Liver (tissue), 9 donors: ENCODE results near the gene PLCXD3. TPM values are rescaled to one million over a fixed set of nuclear protein-coding genes. Genes with fewer than 3 reads are reported as not detected.

Experiments used
- DNase-seq: peaks from one replicate; pipeline ENCODE4 v3.0.0-alpha.2; 2017; ENCODE audit warnings: low spot score
- H3K27ac ChIP-seq, 2 donors: one replicate each; pipeline ENCODE4 v1.7.0; 2013; ENCODE audit warnings: inconsistent platforms in 2 of 2, low read length in 2 of 2, control low read depth in 1 of 2, low read depth in 1 of 2, mild to moderate bottlenecking in 1 of 2
- H3K27me3 ChIP-seq, 4 donors: one replicate each; pipeline versions ENCODE4 v1.6.1 to v1.7.0; 2013; ENCODE audit warnings: low read length in 3 of 4, inconsistent platforms in 1 of 4, mild to moderate bottlenecking in 1 of 4, moderate library complexity in 1 of 4; ENCODE audit not compliant: control insufficient read depth in 4 of 4, insufficient read depth in 4 of 4
- H3K36me3 ChIP-seq, 4 donors: one replicate each; pipeline versions ENCODE4 v1.6.1 to v1.7.0; 2013; ENCODE audit warnings: low read length in 3 of 4, mild to moderate bottlenecking in 3 of 4, low read depth in 1 of 4, moderate library complexity in 1 of 4; ENCODE audit not compliant: control insufficient read depth in 4 of 4, insufficient read depth in 3 of 4
- H3K4me1 ChIP-seq, 4 donors: one replicate each; pipeline versions ENCODE4 v1.6.1 to v1.7.0; 2013; ENCODE audit warnings: low read length in 3 of 4, mild to moderate bottlenecking in 3 of 4, moderate library complexity in 1 of 4; ENCODE audit not compliant: control insufficient read depth in 4 of 4, insufficient read depth in 4 of 4
- H3K4me3 ChIP-seq, 3 donors: one replicate each; pipeline versions ENCODE4 v1.6.1 to v1.7.0; 2013; ENCODE audit warnings: low read length in 3 of 3, control low read depth in 1 of 3, low read depth in 1 of 3, mild to moderate bottlenecking in 1 of 3
- H3K9ac ChIP-seq, 2 donors: one replicate each; pipeline ENCODE4 v1.7.0; 2013; ENCODE audit warnings: low read length in 2 of 2, mild to moderate bottlenecking in 2 of 2, moderate library complexity in 2 of 2, control low read depth in 1 of 2, low read depth in 1 of 2
- H3K9me3 ChIP-seq, 4 donors: one replicate each; pipeline versions ENCODE4 v1.6.1 to v1.7.0; 2013; ENCODE audit warnings: low read length in 3 of 4; ENCODE audit not compliant: control insufficient read depth in 4 of 4
- ATF3 ChIP-seq: IDR thresholded peaks from 2 replicates; pipeline ENCODE4 v1.6.1; 2016; ENCODE audit warnings: antibody characterized with exemption
- CTCF ChIP-seq: fragments of 150-350 bp; IDR thresholded peaks from 2 replicates; pipeline ENCODE4 v1.5.1; 2017; ENCODE audit warnings: improper control_type of control experiment, low read depth, low read length; ENCODE audit not compliant: missing input control
- EGR1 ChIP-seq, 2 donors: IDR thresholded peaks; 2 replicates each; pipeline ENCODE4 v1.6.1; 2016 to 2018; ENCODE audit warnings: antibody characterized with exemption in 2 of 2, low read depth in 2 of 2
- FOXA1 ChIP-seq: IDR thresholded peaks from 2 replicates; pipeline ENCODE4 v1.6.1; 2016; ENCODE audit warnings: antibody characterized with exemption
- FOXA2 ChIP-seq: IDR thresholded peaks from 2 replicates; pipeline ENCODE4 v1.6.1; 2016; ENCODE audit warnings: antibody characterized with exemption
- GABPA ChIP-seq, 2 donors: IDR thresholded peaks in 1 of 2; conservative IDR thresholded peaks in 1 of 2; 2 replicates each; pipeline ENCODE4 v1.6.1; 2016; ENCODE audit warnings: antibody characterized with exemption in 2 of 2, mild to moderate bottlenecking in 1 of 2, moderate library complexity in 1 of 2
- HNF4A ChIP-seq, 2 donors: conservative IDR thresholded peaks; 2 replicates each; pipeline ENCODE4 v1.6.1; 2016; ENCODE audit warnings: antibody characterized with exemption in 2 of 2, mild to moderate bottlenecking in 2 of 2
- HNF4G ChIP-seq: IDR thresholded peaks from 2 replicates; pipeline ENCODE4 v1.6.1; 2016; ENCODE audit warnings: antibody characterized with exemption
- JUND ChIP-seq, 2 donors: IDR thresholded peaks; 2 replicates each; pipeline ENCODE4 v1.6.1; 2016; ENCODE audit warnings: antibody characterized with exemption in 2 of 2
- MAX ChIP-seq: IDR thresholded peaks from 2 replicates; pipeline ENCODE4 v1.6.1; 2016; ENCODE audit warnings: antibody characterized with exemption
- NR2F2 ChIP-seq: IDR thresholded peaks from 2 replicates; pipeline ENCODE4 v1.6.1; 2016; ENCODE audit warnings: antibody characterized with exemption
- RAD21 ChIP-seq, 2 donors: IDR thresholded peaks; 2 replicates each; pipeline ENCODE4 v1.6.1; 2016; ENCODE audit warnings: antibody characterized with exemption in 2 of 2, mild to moderate bottlenecking in 2 of 2
- REST ChIP-seq: IDR thresholded peaks from 2 replicates; pipeline ENCODE4 v1.6.1; 2016; ENCODE audit warnings: antibody characterized with exemption, mild to moderate bottlenecking
- RXRA ChIP-seq, 2 donors: IDR thresholded peaks; 2 replicates each; pipeline ENCODE4 v1.6.1; 2017 to 2018; ENCODE audit warnings: antibody characterized with exemption in 2 of 2, mild to moderate bottlenecking in 1 of 2
- SP1 ChIP-seq: IDR thresholded peaks from 2 replicates; pipeline ENCODE4 v1.6.1; 2018; ENCODE audit warnings: antibody characterized with exemption, mild to moderate bottlenecking
- TAF1 ChIP-seq: conservative IDR thresholded peaks from 2 replicates; pipeline ENCODE4 v1.6.1; 2016; ENCODE audit warnings: antibody characterized with exemption, mild to moderate bottlenecking
- YY1 ChIP-seq: IDR thresholded peaks from 2 replicates; pipeline ENCODE4 v1.6.1; 2016; ENCODE audit warnings: antibody characterized with exemption, mild to moderate bottlenecking
- ZBTB33 ChIP-seq: IDR thresholded peaks from 2 replicates; pipeline ENCODE4 v1.6.1; 2016; ENCODE audit warnings: antibody characterized with exemption
- WGBS: extraction: QIAGEN DNeasy Blood & Tissue Kit; methylation state at CpG from one replicate; pipeline ENCODE4 v1.1.7; 2013; 5-methylcytosine and 5-hydroxymethylcytosine counted together
- polyA plus RNA-seq, 2 donors: library from polyadenylated mRNA; stranded (reverse) in 1 of 2; unstranded in 1 of 2; fragments of 200-250 nt in 1 of 2; fragments of >200 nt in 1 of 2; fragmentation: Nextera tagmentation in 1 of 2; extraction: Ambion mirVana in 1 of 2; gene quantifications; one replicate each; pipeline versions ENCODE4 v1.2.1 to v1.2.3, GENCODE V29; 2013 to 2015
- total RNA-seq, 2 donors: library from RNA; depleted of rRNA; stranded (reverse); fragments of >200 nt; gene quantifications; one replicate each; pipeline ENCODE4 v1.2.3, GENCODE V29; 2014
- donor health status: healthy.
- donor health status: healthy.
- donor health status: healthy.
- donor health status: healthy.
- donor health status: healthy.

PLCXD3 gene
- total and polyA plus RNA-seq, 4 donors = 0.05 to 2.4 (median 0.58) TPM

- Histone ChIP-seq H3K9me3 (no peaks in the 10 kb centered on the region), H3K4me1 (peaks cover 2 to 11% (median 8%) of the 10 kb centered on the region in 4 donors), H3K4me3 (peak overlapping the region in 2 of 3 donors; percentile 1 to 43), H3K27me3 (peaks cover 0 to 10% (median 2%) of the 10 kb centered on the region in 4 donors), H3K36me3 (no peaks in the 10 kb centered on the region), H3K27ac (no peak overlapping the region), H3K9ac (no peak overlapping the region)
- TF ChIP-seq EGR1 (IDR thresholded peaks at IDR 0.05; ENCODE audit: low read depth in 2 of 2) (no peak), ZBTB33 (no peak), TAF1 (no peak), NR2F2 (no peak), MAX (no peak), JUND (IDR thresholded peaks at IDR 0.05) (no peak), RAD21 (IDR thresholded peaks at IDR 0.05) (no peak), FOXA1 (no peak), SP1 (no peak), ATF3 (no peak), REST (no peak), CTCF (no peak), FOXA2 (no peak), GABPA (IDR thresholded peaks at IDR 0.05 in 1 of 2, conservative IDR thresholded peaks at IDR 0.05 in 1 of 2) (no peak), HNF4A (conservative IDR thresholded peaks at IDR 0.05) (no peak), HNF4G (no peak), YY1 (no peak), RXRA (IDR thresholded peaks at IDR 0.05) (no peak)
- DNase-seq = no peak
- WGBS = 19% methylated on average over 35 of the region's 35 CpGs
Observed at GRCh38 chr5:41509399-41510175, 814 bp downstream of the PLCXD3 start.
